AG04450 (cell line): ENCODE data around the gene CMTM1. TPM values are rescaled to one million over a fixed set of nuclear protein-coding genes. Genes with fewer than 3 reads are reported as not detected.
A peak's percentile ranks its signal among the peaks of the same experiment; 100 is the strongest.

Experiments
- CTCF ChIA-PET: fragments of 300-600, 350-600 bp; formaldehyde crosslinking; extraction: SDS; loops from one replicate; lab custom pipeline; 2022; ENCODE audit warnings: antibody characterized with exemption, inconsistent platforms; lab: Charles Lee
- POLR2A ChIA-PET: fragments of 350-600 bp; formaldehyde crosslinking; extraction: SDS; loops from one replicate; lab custom pipeline; 2021; ENCODE audit warnings: antibody characterized with exemption, inconsistent platforms; lab: Yijun Ruan, JAX
- DNase-seq: peaks from one replicate; pipeline ENCODE4 v3.0.0-alpha.2; 2011; ENCODE audit warnings: low read depth, low spot score
- H3K27ac ChIP-seq: one replicate; pipeline ENCODE4 v1.5.1; 2012; ENCODE audit warnings: low read depth, low read length, control low read depth
- H3K27me3 ChIP-seq: one replicate; pipeline ENCODE4 v1.6.0; 2012; ENCODE audit warnings: low read length; ENCODE audit not compliant: control insufficient read depth, insufficient read depth
- H3K4me3 ChIP-seq: 2 replicates; pipeline ENCODE4 v1.5.1; 2011; ENCODE audit warnings: mild to moderate bottlenecking, low read depth, low read length, control low read depth
- H3K9me3 ChIP-seq: 2 replicates; pipeline ENCODE4 v1.5.1; 2012; ENCODE audit warnings: low read length; ENCODE audit not compliant: control insufficient read depth, insufficient read depth
- CTCF ChIP-seq: IDR thresholded peaks from 2 replicates; pipeline ENCODE4 v1.5.1; 2011; ENCODE audit warnings: low read depth, low read length, control low read depth, inconsistent platforms
- polyA plus RNA-seq: library from polyadenylated mRNA; depleted of rRNA; stranded (reverse); fragments of >200 nt; gene quantifications from 2 replicates; pipeline ENCODE4 v1.2.3, GENCODE V29; 2011

Gene CMTM1
- polyA plus RNA-seq, 1 experiment = 1.6 TPM

GRCh38 chr16:66519482-66520373, 46.5 kb upstream of the CMTM1 start:
- Histone ChIP-seq H3K4me3 (no peak overlapping the region), H3K9me3 (no peaks in the 10 kb centered on the region; the same call in 1 of the 2 replicates), H3K27me3 (no peaks in the 10 kb centered on the region), H3K27ac (no peak overlapping the region)
- ChIA-PET POLR2A (no interaction called here), CTCF (no interaction called here)
- no peak for DNase-seq
- no peak for TF ChIP-seq CTCF

- Histone ChIP-seq H3K27ac (no peak overlapping the region), H3K27me3 (no peaks in the 10 kb centered on the region), H3K9me3 (no peaks in the 10 kb centered on the region; the same call in 1 of the 2 replicates), H3K4me3 (no peak overlapping the region)
- no peak for TF ChIP-seq CTCF
- DNase-seq = no peak
- CTCF ChIA-PET = no interaction called here
- POLR2A ChIA-PET = interaction anchor here (1.4 kb wide), 1 partner anchor 32 kb away, joined by 4 read pairs; the partner anchor contains the start of gene CKLF
Observed at GRCh38 chr16:66520406-66521170, 45.7 kb upstream of the CMTM1 start.

GRCh38 chr16:66521252-66521713, 45.0 kb upstream of the CMTM1 start:
- no peak for DNase-seq
- Histone ChIP-seq H3K27me3 (no peaks in the 10 kb centered on the region), H3K9me3 (no peaks in the 10 kb centered on the region; the same call in 1 of the 2 replicates), H3K4me3 (no peak overlapping the region), H3K27ac (no peak overlapping the region)
- TF ChIP-seq CTCF = no peak
- ChIA-PET POLR2A (interaction anchor here (1.4 kb wide), 1 partner anchor 32 kb away, joined by 4 read pairs; the partner anchor contains the start of gene CKLF), CTCF (interaction anchor here (0.6 to 1.1 kb wide), 2 partner anchors 84 to 87 kb away, joined by 3 to 4 read pairs; no protein-coding TSS in a partner anchor)

- ChIA-PET CTCF (interaction anchor here (0.6 to 1.1 kb wide), 2 partner anchors 83 to 87 kb away, joined by 3 to 4 read pairs; no protein-coding TSS in a partner anchor), POLR2A (interaction anchor here (0.6 to 1.4 kb wide), 3 partner anchors 11 to 31 kb away, joined by 3 to 4 read pairs (median 4); partner anchors contain the start of gene CKLF)
- H3K27me3 ChIP-seq = no peaks in the 10 kb centered on the region
- no peaks in the 10 kb centered on the region; the same call in 1 of the 2 replicates for H3K9me3 ChIP-seq
- no peak overlapping the region for H3K4me3 ChIP-seq
- peak overlapping the region; percentile 65 for H3K27ac ChIP-seq
- no peak for TF ChIP-seq CTCF
- no peak for DNase-seq
Observed at GRCh38 chr16:66521951-66522771, 44.1 kb upstream of the CMTM1 start.
